Spleen (tissue), 11 donors: ENCODE measurements around the gene GADL1. TPM values are rescaled to one million over a fixed set of nuclear protein-coding genes. Genes with fewer than 3 reads are reported as not detected.

ENCODE experiments used
- DNase-seq: peaks from one replicate; pipeline ENCODE4 v3.0.0-alpha.2; 2020
- H3K27ac ChIP-seq, 8 donors: fragments of 200-600 bp; sonication (generic) in 7 of 8; 1 replicate in 4 of 8; 2 replicates in 4 of 8; pipeline versions ENCODE4 v1.5.0 to v1.8.0; 2016 to 2021; ENCODE audit warnings: inconsistent platforms in 4 of 8, mild to moderate bottlenecking in 4 of 8, moderate library complexity in 1 of 8
- H3K27me3 ChIP-seq, 7 donors: fragments of 200-600 bp; sonication (generic) in 6 of 7; replicated peaks in 1 of 7; 1 replicate in 4 of 7; 2 replicates in 3 of 7; pipeline versions ENCODE4 v1.5.0 to v1.8.0; 2016 to 2021; ENCODE audit warnings: inconsistent platforms in 3 of 7, mild to moderate bottlenecking in 1 of 7
- H3K36me3 ChIP-seq, 6 donors: fragments of 200-600 bp; sonication (generic) in 5 of 6; 1 replicate in 4 of 6; 2 replicates in 2 of 6; pipeline versions ENCODE4 v1.5.0 to v1.8.0; 2016 to 2021; ENCODE audit warnings: inconsistent platforms in 2 of 6
- H3K4me1 ChIP-seq, 6 donors: fragments of 200-600 bp; sonication (generic) in 5 of 6; 1 replicate in 3 of 6; 2 replicates in 3 of 6; pipeline versions ENCODE4 v1.5.0 to v1.8.0; 2016 to 2021; ENCODE audit warnings: inconsistent platforms in 3 of 6
- H3K4me3 ChIP-seq, 8 donors: fragments of 200-600 bp; sonication (generic) in 7 of 8; 1 replicate in 4 of 8; 2 replicates in 4 of 8; pipeline versions ENCODE4 v1.5.0 to v1.8.0; 2016 to 2021; ENCODE audit warnings: inconsistent platforms in 4 of 8, mild to moderate bottlenecking in 4 of 8, moderate library complexity in 2 of 8
- H3K9me3 ChIP-seq, 8 donors: fragments of 200-600 bp; sonication (generic) in 7 of 8; 1 replicate in 4 of 8; 2 replicates in 4 of 8; pipeline versions ENCODE4 v1.5.0 to v1.8.0; 2016 to 2021; ENCODE audit warnings: inconsistent platforms in 4 of 8
- POLR2A ChIP-seq, 3 donors: fragments of 450-650 bp; IDR thresholded peaks; one replicate each; pipeline ENCODE4 v1.5.1; 2017; ENCODE audit warnings: antibody characterized with exemption in 3 of 3, mild to moderate bottlenecking in 1 of 3
- POLR2AphosphoS5 ChIP-seq, 3 donors: sonication (generic); formaldehyde crosslinking; IDR thresholded peaks; one replicate each; pipeline ENCODE4 v1.5.1; 2017; ENCODE audit warnings: antibody characterized with exemption in 3 of 3
- WGBS, 5 donors: extraction: QIAGEN DNeasy Blood & Tissue Kit in 3 of 5; methylation state at CpG; one replicate each; pipeline versions ENCODE4 v1.1.5 to v1.1.7; 2013 to 2018; 5-methylcytosine and 5-hydroxymethylcytosine counted together
- intact Hi-C: fragments of 100-400 bp; cut with DNase I; formaldehyde crosslinking; loops from one replicate; pipeline ENCODE4 v1.15.0; 2023; ENCODE audit warnings: low total_unique reads
- polyA plus RNA-seq, 3 donors: library from polyadenylated mRNA; stranded (reverse); fragments of 200-250 nt; gene quantifications; one replicate each; pipeline ENCODE4 v1.2.1, GENCODE V29; 2013
- total RNA-seq, 7 donors: library from RNA; depleted of rRNA in 3 of 7; stranded (reverse); fragments of >200 nt in 3 of 7; fragmentation: NEBNext Ultra II Directional in 4 of 7; extraction: Animal tissue kit (Norgen Biotek cat#: 25700) in 4 of 7; gene quantifications; one replicate each; pipeline versions ENCODE4 v1.1.0 to v1.2.1, GENCODE V29; 2016 to 2021
- TF ChIP-seq, protein P1 (sequence below), 11 experiments: fragments of 200-600 bp in 7 of 11; fragments of 450-650 bp in 4 of 11; sonication (generic) in 4 of 11; IDR thresholded peaks in 8 of 11; conservative IDR thresholded peaks in 3 of 11; 1 replicate in 7 of 11; 2 replicates in 4 of 11; pipeline versions ENCODE4 v1.4.0 to v1.8.0; 2016 to 2021; ENCODE audit warnings: antibody characterized with exemption in 11 of 11, inconsistent platforms in 4 of 11, mild to moderate bottlenecking in 1 of 11
- donor health status: healthy with polysubstance abuse.
- donor health status: DM: no; HTN: no; CAD: no; lungs with moderate emphysema.
- donor health status: DM: no; HTN: no; CAD: no.
- donor health status: Bipolar disorder and iron deficiency.
- donor health status: healthy.
- donor health status: DM: no; HTN: no; CAD: no.
- donor health status: DM: yes; HTN: yes; CAD: no.

Gene GADL1
- total and polyA plus RNA-seq, 10 donors = 0.02 to 0.16 (median 0.08) TPM; not detected in 6

DNA sequence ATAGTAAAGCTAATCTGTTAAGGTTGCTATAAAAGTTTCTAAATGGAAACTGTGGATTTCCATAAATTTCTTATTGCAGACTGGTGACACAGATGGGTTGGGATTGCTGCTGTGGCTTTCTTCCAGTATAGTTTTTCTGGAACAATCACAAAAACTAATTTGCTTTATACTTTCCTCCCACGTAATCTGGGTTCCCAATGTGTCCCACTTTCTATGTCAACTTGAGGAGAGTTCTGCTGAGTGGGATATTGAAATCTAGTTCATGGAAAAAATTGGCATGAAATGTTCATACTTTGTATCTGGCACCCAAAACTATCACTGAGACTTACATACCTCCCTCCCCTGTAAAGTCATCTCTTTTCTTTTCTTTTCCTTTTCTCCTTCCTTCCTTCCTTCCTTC lies 161.3 kb downstream of the GADL1 start:
- intact Hi-C loops = no loop called here
- H3K27me3 ChIP-seq = no peaks in the 10 kb centered on the region

DNA sequence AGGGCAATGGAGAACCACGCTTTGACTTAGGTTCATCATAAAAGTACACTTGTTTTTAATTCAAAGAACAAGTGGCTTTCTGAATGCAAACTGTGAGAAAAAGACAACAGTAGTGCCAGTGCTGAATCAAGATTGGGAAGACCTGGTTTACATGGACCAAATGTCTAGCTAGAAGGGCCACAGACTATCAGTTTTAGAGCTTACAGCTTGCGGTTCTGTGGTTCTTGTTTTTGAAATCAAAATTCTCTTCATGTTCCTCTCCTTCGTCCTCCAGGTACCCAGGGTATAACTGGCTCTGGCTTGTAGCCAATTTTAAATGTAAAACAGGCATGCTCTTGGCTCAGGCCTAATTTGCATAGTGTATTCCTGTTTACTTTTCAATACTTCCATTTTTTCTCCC lies 163.5 kb downstream of the GADL1 start:
- no peak for DNase-seq
- Histone ChIP-seq H3K4me3 (no peak overlapping the region), H3K36me3 (no peaks in the 10 kb centered on the region), H3K27me3 (no peaks in the 10 kb centered on the region), H3K4me1 (no peaks in the 10 kb centered on the region), H3K9me3 (no peaks in the 10 kb centered on the region), H3K27ac (no peak overlapping the region)
- no peak for TF ChIP-seq POLR2AphosphoS5 (IDR thresholded peaks at IDR 0.05)
- TF ChIP-seq, protein P1, sequence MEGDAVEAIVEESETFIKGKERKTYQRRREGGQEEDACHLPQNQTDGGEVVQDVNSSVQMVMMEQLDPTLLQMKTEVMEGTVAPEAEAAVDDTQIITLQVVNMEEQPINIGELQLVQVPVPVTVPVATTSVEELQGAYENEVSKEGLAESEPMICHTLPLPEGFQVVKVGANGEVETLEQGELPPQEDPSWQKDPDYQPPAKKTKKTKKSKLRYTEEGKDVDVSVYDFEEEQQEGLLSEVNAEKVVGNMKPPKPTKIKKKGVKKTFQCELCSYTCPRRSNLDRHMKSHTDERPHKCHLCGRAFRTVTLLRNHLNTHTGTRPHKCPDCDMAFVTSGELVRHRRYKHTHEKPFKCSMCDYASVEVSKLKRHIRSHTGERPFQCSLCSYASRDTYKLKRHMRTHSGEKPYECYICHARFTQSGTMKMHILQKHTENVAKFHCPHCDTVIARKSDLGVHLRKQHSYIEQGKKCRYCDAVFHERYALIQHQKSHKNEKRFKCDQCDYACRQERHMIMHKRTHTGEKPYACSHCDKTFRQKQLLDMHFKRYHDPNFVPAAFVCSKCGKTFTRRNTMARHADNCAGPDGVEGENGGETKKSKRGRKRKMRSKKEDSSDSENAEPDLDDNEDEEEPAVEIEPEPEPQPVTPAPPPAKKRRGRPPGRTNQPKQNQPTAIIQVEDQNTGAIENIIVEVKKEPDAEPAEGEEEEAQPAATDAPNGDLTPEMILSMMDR (IDR thresholded peaks at IDR 0.05 in 8 of 11, conservative IDR thresholded peaks at IDR 0.05 in 3 of 11) = no peak
- no peak for TF ChIP-seq POLR2A (IDR thresholded peaks at IDR 0.05)
- intact Hi-C loops = no loop called here
- 65 to 75% (median 72%) methylated on average over 3 of the region's 3 CpGs for WGBS, 5 donors

More for the DNA sequence above, 161.3 kb downstream of the GADL1 start:
- no peak for DNase-seq
- H3K27ac ChIP-seq = no peak overlapping the region
- 73 to 85% (median 83%) methylated on average over 1 of the region's 1 CpG for WGBS, 5 donors
- no peaks in the 10 kb centered on the region for H3K9me3 ChIP-seq
- H3K4me1 ChIP-seq = no peaks in the 10 kb centered on the region
- TF ChIP-seq POLR2A (IDR thresholded peaks at IDR 0.05) = no peak
- TF ChIP-seq POLR2AphosphoS5 (IDR thresholded peaks at IDR 0.05) = no peak
- TF ChIP-seq, protein P1 (IDR thresholded peaks at IDR 0.05 in 8 of 11, conservative IDR thresholded peaks at IDR 0.05 in 3 of 11) = no peak
- H3K36me3 ChIP-seq = no peaks in the 10 kb centered on the region
- H3K4me3 ChIP-seq = no peak overlapping the region

DNA sequence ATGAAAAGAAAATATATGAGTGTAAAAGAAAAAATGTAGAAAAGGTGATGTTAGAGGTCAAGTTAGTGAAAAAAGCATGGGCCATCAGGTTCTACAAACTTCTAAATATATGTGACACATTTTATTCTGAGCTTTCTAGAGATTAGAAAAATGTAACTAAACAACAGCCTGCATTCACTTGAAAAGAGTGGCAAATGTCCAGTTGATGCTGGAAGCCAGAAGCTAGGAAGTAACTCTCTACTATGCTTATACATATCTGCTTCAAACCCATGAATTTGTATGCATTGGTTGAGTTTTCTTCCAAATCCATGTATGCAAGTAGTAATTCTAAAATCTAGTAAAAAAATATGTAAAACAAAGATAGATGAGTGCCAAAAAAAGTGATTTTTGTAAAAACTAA lies 164.5 kb downstream of the GADL1 start:
- Histone ChIP-seq H3K9me3 (no peaks in the 10 kb centered on the region), H3K4me1 (no peaks in the 10 kb centered on the region), H3K27ac (no peak overlapping the region), H3K4me3 (no peak overlapping the region), H3K27me3 (no peaks in the 10 kb centered on the region), H3K36me3 (no peaks in the 10 kb centered on the region)
- intact Hi-C loops = no loop called here
- DNase-seq = no peak
- TF ChIP-seq, protein P1 (IDR thresholded peaks at IDR 0.05 in 8 of 11, conservative IDR thresholded peaks at IDR 0.05 in 3 of 11) = no peak
- no peak for TF ChIP-seq POLR2A (IDR thresholded peaks at IDR 0.05)
- TF ChIP-seq POLR2AphosphoS5 (IDR thresholded peaks at IDR 0.05) = no peak

DNA sequence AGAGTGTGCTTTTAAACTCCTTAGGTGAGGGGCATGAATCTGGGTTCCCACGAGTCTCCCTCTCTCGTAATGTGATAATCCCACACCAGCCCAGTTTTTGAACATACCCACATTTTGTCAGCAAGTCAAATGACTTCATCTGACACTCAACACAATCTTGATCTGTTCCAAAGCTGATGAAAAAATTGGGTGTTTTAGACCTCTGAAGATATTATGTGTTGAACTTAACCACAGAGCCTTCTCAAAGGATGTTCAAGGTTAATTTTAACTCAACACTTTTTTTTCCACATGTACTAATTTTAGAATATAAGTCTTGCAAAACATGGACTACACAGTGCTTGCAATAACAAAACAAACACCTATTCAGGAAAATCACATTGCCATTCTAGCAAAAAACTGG lies 164.9 kb downstream of the GADL1 start:
- no peak overlapping the region for H3K27ac ChIP-seq
- no peak overlapping the region for H3K4me3 ChIP-seq
- 47 to 77% (median 70%) methylated on average over 2 of the region's 2 CpGs for WGBS, 5 donors
- intact Hi-C loops = no loop called here
- H3K4me1 ChIP-seq = no peaks in the 10 kb centered on the region
- no peaks in the 10 kb centered on the region for H3K36me3 ChIP-seq
- no peaks in the 10 kb centered on the region for H3K27me3 ChIP-seq
- DNase-seq = no peak
- no peak for TF ChIP-seq POLR2AphosphoS5 (IDR thresholded peaks at IDR 0.05)
- TF ChIP-seq POLR2A (IDR thresholded peaks at IDR 0.05) = no peak
- TF ChIP-seq, protein P1 (IDR thresholded peaks at IDR 0.05 in 8 of 11, conservative IDR thresholded peaks at IDR 0.05 in 3 of 11) = no peak
- H3K9me3 ChIP-seq = no peaks in the 10 kb centered on the region
